HepG2 (cell line): ENCODE data around the gene MRPL18. TPM values are rescaled to one million over a fixed set of nuclear protein-coding genes. Genes with fewer than 3 reads are reported as not detected.

ENCODE experiments used
- CENPT ChIP-seq: sonication (generic); formaldehyde crosslinking; IDR thresholded peaks from 2 replicates; pipeline ENCODE4 v1.8.0; 2022; ENCODE audit warnings: low read depth, mild to moderate bottlenecking, moderate library complexity, missing genetic modification reagents
- CHD4 ChIP-seq: fragments of 200-600 bp; sonication (generic); IDR thresholded peaks from 2 replicates; pipeline ENCODE4 v1.7.0; 2017; ENCODE audit warnings: mild to moderate bottlenecking, low read length, borderline replicate concordance
- ELF3 ChIP-seq: IDR thresholded peaks from 2 replicates; pipeline ENCODE4 v1.6.1; 2016; ENCODE audit warnings: missing genetic modification reagents, missing compliant biosample characterization
- FOXC1 ChIP-seq: sonication (generic); formaldehyde crosslinking; IDR thresholded peaks from 2 replicates; pipeline ENCODE4 v1.8.0; 2022; ENCODE audit warnings: mild to moderate bottlenecking, missing genetic modification reagents, borderline replicate concordance
- FOXK2 ChIP-seq: fragments of 450-650 bp; IDR thresholded peaks from 2 replicates; pipeline ENCODE4 v1.6.1; 2016
- ISX ChIP-seq: sonication (generic); formaldehyde crosslinking; conservative IDR thresholded peaks from 2 replicates; pipeline ENCODE4 v1.5.0; 2020; ENCODE audit warnings: missing genetic modification reagents
- MBD4 ChIP-seq: IDR thresholded peaks from 2 replicates; pipeline ENCODE4 v1.6.1; 2012; ENCODE audit warnings: low read length, inconsistent platforms, borderline replicate concordance
- MBNL3 ChIP-seq: fragments of 250-450 bp; sonication (Bioruptor Pico); conservative IDR thresholded peaks from 2 replicates; pipeline ENCODE4 v1.8.0; 2022; ENCODE audit warnings: mild to moderate bottlenecking, inconsistent platforms
- MEF2D ChIP-seq: sonication (generic); formaldehyde crosslinking; IDR thresholded peaks from 2 replicates; pipeline ENCODE4 v1.5.1; 2020; ENCODE audit warnings: mild to moderate bottlenecking, missing genetic modification reagents
- RCOR2 ChIP-seq: IDR thresholded peaks from 2 replicates; pipeline ENCODE4 v1.6.1; 2016; ENCODE audit warnings: missing biosample characterization, missing genetic modification reagents
- SPEN ChIP-seq: sonication (generic); formaldehyde crosslinking; IDR thresholded peaks from 2 replicates; pipeline ENCODE4 v1.5.1; 2020; ENCODE audit warnings: low read depth, mild to moderate bottlenecking, missing genetic modification reagents
- ZNF264 ChIP-seq: sonication (generic); formaldehyde crosslinking; IDR thresholded peaks from 2 replicates; pipeline ENCODE4 v1.4.0; 2020; ENCODE audit warnings: missing genetic modification reagents
- ZNF326 ChIP-seq: sonication (generic); formaldehyde crosslinking; IDR thresholded peaks from 2 replicates; pipeline ENCODE4 v1.4.0; 2020; ENCODE audit warnings: missing genetic modification reagents, borderline replicate concordance
- ZNF850 ChIP-seq: sonication (generic); formaldehyde crosslinking; conservative IDR thresholded peaks from 2 replicates; pipeline ENCODE4 v1.9.0; 2021; ENCODE audit warnings: mild to moderate bottlenecking, missing genetic modification reagents
- polyA plus RNA-seq, 8 experiments: library from polyadenylated mRNA; depleted of rRNA in 3 of 8; stranded (reverse) in 7 of 8; unstranded in 1 of 8; fragments of >200 nt; fragmentation: Illumina TruSeq in 4 of 8; extraction: Trizol in 4 of 8; gene quantifications; 2 replicates each; pipeline versions ENCODE4 v1.2.1 to v1.2.3, GENCODE V29; 2011 to 2016; ENCODE audit warnings: low read depth in 4 of 8, missing spikeins in 1 of 8, mixed read lengths in 1 of 8; ENCODE audit not compliant: insufficient read depth in 1 of 8
- total RNA-seq, 5 experiments: library from RNA; depleted of rRNA; stranded (reverse); fragments of >200 nt; fragmentation: Illumina TruSeq; extraction: Trizol; gene quantifications; 2 replicates each; pipeline ENCODE4 v1.2.3, GENCODE V29; 2016; ENCODE audit warnings: low read depth in 1 of 5
- TF ChIP-seq, protein P1 (sequence below): sonication (generic); formaldehyde crosslinking; IDR thresholded peaks from 2 replicates; pipeline ENCODE4 v1.5.1; 2020; ENCODE audit warnings: mild to moderate bottlenecking, moderate library complexity, missing genetic modification reagents
- TF ChIP-seq, protein P2 (sequence below): sonication (generic); formaldehyde crosslinking; IDR thresholded peaks from 2 replicates; pipeline ENCODE4 v1.4.0; 2020; ENCODE audit warnings: missing genetic modification reagents, mild to moderate bottlenecking, borderline replicate concordance
- TF ChIP-seq, protein P3 (sequence below): sonication (generic); formaldehyde crosslinking; IDR thresholded peaks from 2 replicates; pipeline ENCODE4 v1.5.0; 2020; ENCODE audit warnings: mild to moderate bottlenecking, missing genetic modification reagents
- TF ChIP-seq, protein P4 (sequence below): sonication (generic); formaldehyde crosslinking; conservative IDR thresholded peaks from 2 replicates; pipeline ENCODE4 v1.4.0; 2020; ENCODE audit warnings: missing genetic modification reagents

MRPL18 gene
- total and polyA plus RNA-seq, 2 of the 13 experiments (the other 11 are each of a cell fraction or from before 2014, with no cell fraction given): 85.6 to 176 TPM

DNA sequence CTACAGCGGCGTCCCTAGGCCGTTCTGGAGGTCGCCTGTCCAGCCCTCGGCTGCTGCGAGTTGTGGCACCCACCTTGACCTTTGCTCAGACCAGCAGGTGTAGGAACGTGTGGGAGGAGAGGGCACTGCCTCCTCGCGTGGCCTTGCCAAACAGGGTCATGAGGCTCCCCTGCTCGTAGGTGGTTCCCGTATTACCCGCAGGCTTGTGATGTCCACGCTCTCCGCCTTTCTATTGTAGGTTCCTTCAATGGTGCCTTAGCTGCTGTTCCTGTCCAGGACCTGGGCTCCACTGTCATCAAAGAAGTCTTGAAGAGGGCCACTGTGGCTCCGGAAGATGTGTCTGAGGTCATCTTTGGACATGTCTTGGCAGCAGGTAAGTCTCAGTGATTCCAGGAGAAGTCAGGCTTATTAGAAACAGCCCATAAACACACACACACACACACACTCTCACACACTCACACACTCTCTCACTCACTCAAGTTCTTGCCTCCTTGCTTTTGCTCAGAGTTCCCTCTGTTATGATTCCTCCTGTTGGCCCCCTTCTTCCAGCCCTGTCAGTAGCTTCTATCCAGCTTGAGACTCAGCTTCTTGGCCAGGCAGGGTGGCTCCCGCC lies 27.5 kb upstream of the MRPL18 start (continued):
- TF ChIP-seq ZNF264 (CRISPR knock-in tag): 0 out of 2 replicates have a peak, but pooled peaks have one; percentile 78
- peak; percentile 57 for TF ChIP-seq SPEN
- TF ChIP-seq CHD4: no peak
- TF ChIP-seq, protein P1, sequence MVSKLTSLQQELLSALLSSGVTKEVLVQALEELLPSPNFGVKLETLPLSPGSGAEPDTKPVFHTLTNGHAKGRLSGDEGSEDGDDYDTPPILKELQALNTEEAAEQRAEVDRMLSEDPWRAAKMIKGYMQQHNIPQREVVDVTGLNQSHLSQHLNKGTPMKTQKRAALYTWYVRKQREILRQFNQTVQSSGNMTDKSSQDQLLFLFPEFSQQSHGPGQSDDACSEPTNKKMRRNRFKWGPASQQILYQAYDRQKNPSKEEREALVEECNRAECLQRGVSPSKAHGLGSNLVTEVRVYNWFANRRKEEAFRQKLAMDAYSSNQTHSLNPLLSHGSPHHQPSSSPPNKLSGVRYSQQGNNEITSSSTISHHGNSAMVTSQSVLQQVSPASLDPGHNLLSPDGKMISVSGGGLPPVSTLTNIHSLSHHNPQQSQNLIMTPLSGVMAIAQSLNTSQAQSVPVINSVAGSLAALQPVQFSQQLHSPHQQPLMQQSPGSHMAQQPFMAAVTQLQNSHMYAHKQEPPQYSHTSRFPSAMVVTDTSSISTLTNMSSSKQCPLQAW (CRISPR knock-in tag): no peak
- TF ChIP-seq FOXC1 (CRISPR knock-in tag): peak; percentile 87
- TF ChIP-seq FOXK2: 0 out of 2 replicates have a peak, but pooled peaks have one; percentile 23
- peak; percentile 92 for TF ChIP-seq CENPT (CRISPR knock-in tag)
- no peak; the same call in 1 of the 2 replicates for TF ChIP-seq ISX (CRISPR knock-in tag)
- TF ChIP-seq MBNL3 (CRISPR knock-in tag): no peak
- TF ChIP-seq ELF3 (CRISPR knock-in tag): no peak; the same call in 1 of the 2 replicates
- no peak for TF ChIP-seq ZNF326 (CRISPR knock-in tag)
- TF ChIP-seq, protein P2, sequence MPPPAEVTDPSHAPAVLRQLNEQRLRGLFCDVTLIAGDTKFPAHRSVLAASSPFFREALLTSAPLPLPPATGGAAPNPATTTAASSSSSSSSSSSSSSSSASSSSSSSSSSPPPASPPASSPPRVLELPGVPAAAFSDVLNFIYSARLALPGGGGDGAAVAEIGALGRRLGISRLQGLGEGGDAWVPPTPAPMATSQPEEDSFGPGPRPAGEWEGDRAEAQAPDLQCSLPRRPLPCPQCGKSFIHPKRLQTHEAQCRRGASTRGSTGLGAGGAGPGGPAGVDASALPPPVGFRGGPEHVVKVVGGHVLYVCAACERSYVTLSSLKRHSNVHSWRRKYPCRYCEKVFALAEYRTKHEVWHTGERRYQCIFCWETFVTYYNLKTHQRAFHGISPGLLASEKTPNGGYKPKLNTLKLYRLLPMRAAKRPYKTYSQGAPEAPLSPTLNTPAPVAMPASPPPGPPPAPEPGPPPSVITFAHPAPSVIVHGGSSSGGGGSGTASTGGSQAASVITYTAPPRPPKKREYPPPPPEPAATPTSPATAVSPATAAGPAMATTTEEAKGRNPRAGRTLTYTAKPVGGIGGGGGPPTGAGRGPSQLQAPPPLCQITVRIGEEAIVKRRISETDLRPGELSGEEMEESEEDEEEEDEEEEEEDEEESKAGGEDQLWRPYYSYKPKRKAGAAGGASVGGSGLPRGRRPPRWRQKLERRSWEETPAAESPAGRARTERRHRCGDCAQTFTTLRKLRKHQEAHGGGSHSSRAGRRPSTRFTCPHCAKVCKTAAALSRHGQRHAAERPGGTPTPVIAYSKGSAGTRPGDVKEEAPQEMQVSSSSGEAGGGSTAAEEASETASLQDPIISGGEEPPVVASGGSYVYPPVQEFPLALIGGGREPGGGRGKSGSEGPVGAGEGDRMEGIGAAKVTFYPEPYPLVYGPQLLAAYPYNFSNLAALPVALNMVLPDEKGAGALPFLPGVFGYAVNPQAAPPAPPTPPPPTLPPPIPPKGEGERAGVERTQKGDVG: peak; percentile 16; the same call in 1 of the 2 replicates
- no peak for TF ChIP-seq MBD4
- TF ChIP-seq, protein P3, sequence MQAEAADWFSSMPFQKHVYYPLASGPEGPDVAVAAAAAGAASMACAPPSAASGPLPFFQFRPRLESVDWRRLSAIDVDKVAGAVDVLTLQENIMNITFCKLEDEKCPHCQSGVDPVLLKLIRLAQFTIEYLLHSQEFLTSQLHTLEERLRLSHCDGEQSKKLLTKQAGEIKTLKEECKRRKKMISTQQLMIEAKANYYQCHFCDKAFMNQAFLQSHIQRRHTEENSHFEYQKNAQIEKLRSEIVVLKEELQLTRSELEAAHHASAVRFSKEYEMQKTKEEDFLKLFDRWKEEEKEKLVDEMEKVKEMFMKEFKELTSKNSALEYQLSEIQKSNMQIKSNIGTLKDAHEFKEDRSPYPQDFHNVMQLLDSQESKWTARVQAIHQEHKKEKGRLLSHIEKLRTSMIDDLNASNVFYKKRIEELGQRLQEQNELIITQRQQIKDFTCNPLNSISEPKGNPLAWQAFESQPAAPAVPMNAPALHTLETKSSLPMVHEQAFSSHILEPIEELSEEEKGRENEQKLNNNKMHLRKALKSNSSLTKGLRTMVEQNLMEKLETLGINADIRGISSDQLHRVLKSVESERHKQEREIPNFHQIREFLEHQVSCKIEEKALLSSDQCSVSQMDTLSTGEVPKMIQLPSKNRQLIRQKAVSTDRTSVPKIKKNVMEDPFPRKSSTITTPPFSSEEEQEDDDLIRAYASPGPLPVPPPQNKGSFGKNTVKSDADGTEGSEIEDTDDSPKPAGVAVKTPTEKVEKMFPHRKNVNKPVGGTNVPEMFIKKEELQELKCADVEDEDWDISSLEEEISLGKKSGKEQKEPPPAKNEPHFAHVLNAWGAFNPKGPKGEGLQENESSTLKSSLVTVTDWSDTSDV (CRISPR knock-in tag): no peak
- TF ChIP-seq RCOR2: no peak; the same call in 1 of the 2 replicates
- TF ChIP-seq ZNF850: no peak
- TF ChIP-seq, protein P4, sequence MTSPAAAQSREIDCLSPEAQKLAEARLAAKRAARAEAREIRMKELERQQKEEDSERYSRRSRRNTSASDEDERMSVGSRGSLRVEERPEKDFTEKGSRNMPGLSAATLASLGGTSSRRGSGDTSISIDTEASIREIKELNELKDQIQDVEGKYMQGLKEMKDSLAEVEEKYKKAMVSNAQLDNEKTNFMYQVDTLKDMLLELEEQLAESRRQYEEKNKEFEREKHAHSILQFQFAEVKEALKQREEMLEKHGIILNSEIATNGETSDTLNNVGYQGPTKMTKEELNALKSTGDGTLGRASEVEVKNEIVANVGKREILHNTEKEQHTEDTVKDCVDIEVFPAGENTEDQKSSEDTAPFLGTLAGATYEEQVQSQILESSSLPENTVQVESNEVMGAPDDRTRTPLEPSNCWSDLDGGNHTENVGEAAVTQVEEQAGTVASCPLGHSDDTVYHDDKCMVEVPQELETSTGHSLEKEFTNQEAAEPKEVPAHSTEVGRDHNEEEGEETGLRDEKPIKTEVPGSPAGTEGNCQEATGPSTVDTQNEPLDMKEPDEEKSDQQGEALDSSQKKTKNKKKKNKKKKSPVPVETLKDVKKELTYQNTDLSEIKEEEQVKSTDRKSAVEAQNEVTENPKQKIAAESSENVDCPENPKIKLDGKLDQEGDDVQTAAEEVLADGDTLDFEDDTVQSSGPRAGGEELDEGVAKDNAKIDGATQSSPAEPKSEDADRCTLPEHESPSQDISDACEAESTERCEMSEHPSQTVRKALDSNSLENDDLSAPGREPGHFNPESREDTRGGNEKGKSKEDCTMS (CRISPR knock-in tag): no peak
- TF ChIP-seq MEF2D (CRISPR knock-in tag): no peak
